DOHH2 (cell line): ENCODE measurements around the gene RASAL2.

Experiments
- H3F3A ChIP-seq: fragments of 200-600 bp; sonication (generic), shearing (Covaris generic); 2 replicates; pipeline ENCODE4 v1.6.0; 2016; ENCODE audit warnings: antibody characterized with exemption, mild to moderate bottlenecking; ENCODE audit not compliant: control insufficient read depth, insufficient read depth
- H3K27ac ChIP-seq: fragments of 200-600 bp; sonication (generic); 2 replicates; pipeline ENCODE4 v1.5.1; 2014; ENCODE audit warnings: low read depth, mild to moderate bottlenecking, low read length, moderate library complexity
- H3K27me3 ChIP-seq: fragments of 200-600 bp; sonication (generic); 2 replicates; pipeline ENCODE4 v1.6.1; 2014; ENCODE audit warnings: mild to moderate bottlenecking, low read length, mixed read lengths; ENCODE audit not compliant: control insufficient read depth
- H3K36me3 ChIP-seq: fragments of 200-600 bp; sonication (generic); 2 replicates; pipeline ENCODE4 v1.6.1; 2014; ENCODE audit warnings: mild to moderate bottlenecking, low read length, moderate library complexity, mixed read lengths; ENCODE audit not compliant: control insufficient read depth
- H3K4me1 ChIP-seq: fragments of 200-600 bp; sonication (generic); 2 replicates; pipeline ENCODE4 v1.6.1; 2014; ENCODE audit warnings: mild to moderate bottlenecking, low read length, mixed read lengths; ENCODE audit not compliant: control insufficient read depth
- H3K4me2 ChIP-seq: fragments of 200-600 bp; sonication (generic); 2 replicates; pipeline ENCODE4 v1.6.0; 2014; ENCODE audit warnings: mild to moderate bottlenecking, low read length, moderate library complexity
- H3K4me3 ChIP-seq: fragments of 200-600 bp; sonication (generic); 2 replicates; pipeline ENCODE4 v1.5.1; 2014; ENCODE audit warnings: mild to moderate bottlenecking, low read length, mixed read lengths
- H3K79me2 ChIP-seq: fragments of 200-600 bp; sonication (generic); 2 replicates; pipeline ENCODE4 v1.6.1; 2014; ENCODE audit warnings: mild to moderate bottlenecking, low read length, mixed read lengths; ENCODE audit not compliant: control insufficient read depth
- H3K9me2 ChIP-seq: fragments of 200-600 bp; sonication (generic); replicated peaks from 2 replicates; pipeline ENCODE4 v1.6.1; 2014; ENCODE audit warnings: mild to moderate bottlenecking, low read length, mixed read lengths; ENCODE audit not compliant: control insufficient read depth
- H3K9me3 ChIP-seq: fragments of 200-600 bp; sonication (generic); 2 replicates; pipeline ENCODE4 v1.6.1; 2014; ENCODE audit warnings: antibody characterized with exemption, low read length, mixed read lengths; ENCODE audit not compliant: control insufficient read depth, insufficient read depth
- H4K20me1 ChIP-seq: fragments of 200-600 bp; sonication (generic); 2 replicates; pipeline ENCODE4 v1.6.0; 2014; ENCODE audit warnings: low read depth, mild to moderate bottlenecking, antibody characterized with exemption, low read length, moderate library complexity; ENCODE audit not compliant: control insufficient read depth, insufficient read depth
- CTCF ChIP-seq: fragments of 200-600 bp; sonication (generic); IDR thresholded peaks from one replicate; pipeline ENCODE4 v1.5.1; 2014; ENCODE audit warnings: antibody characterized with exemption, mild to moderate bottlenecking, low read depth, low read length; ENCODE audit not compliant: poor library complexity, severe bottlenecking
- EZH2phosphoT487 ChIP-seq: fragments of 200-600 bp; sonication (generic); IDR thresholded peaks from 2 replicates; pipeline ENCODE4 v1.6.1; 2017; ENCODE audit warnings: borderline replicate concordance, mild to moderate bottlenecking, antibody characterized with exemption, low read length, moderate library complexity, mixed read lengths

RASAL2 gene

GRCh38 chr1:178520803-178521202 lies 426.9 kb downstream of the RASAL2 start:
- Histone ChIP-seq H3K4me3 (no peak overlapping the region), H3K36me3 (no peaks in the 10 kb centered on the region), H3K4me1 (no peaks in the 10 kb centered on the region), H4K20me1 (no peaks in the 10 kb centered on the region), H3K9me3 (no peaks in the 10 kb centered on the region), H3K9me2 (no peaks in the 10 kb centered on the region), H3F3A (no peaks in the 10 kb centered on the region), H3K4me2 (no peak overlapping the region), H3K27me3 (peaks cover 15% of the 10 kb centered on the region), H3K79me2 (no peaks in the 10 kb centered on the region), H3K27ac (no peak overlapping the region)
- TF ChIP-seq CTCF (no peak), EZH2phosphoT487 (no peak)

- Histone ChIP-seq H3K27ac (no peak overlapping the region), H3K4me3 (no peak overlapping the region), H3F3A (no peaks in the 10 kb centered on the region), H3K27me3 (peaks cover 12% of the 10 kb centered on the region), H3K79me2 (no peaks in the 10 kb centered on the region), H3K36me3 (no peaks in the 10 kb centered on the region), H3K9me2 (no peaks in the 10 kb centered on the region), H3K9me3 (no peaks in the 10 kb centered on the region), H4K20me1 (no peaks in the 10 kb centered on the region), H3K4me1 (no peaks in the 10 kb centered on the region), H3K4me2 (no peak overlapping the region)
- TF ChIP-seq CTCF: no peak
- TF ChIP-seq EZH2phosphoT487: no peak
These were observed 427.3 kb downstream of the RASAL2 start for GRCh38 chr1:178521241-178521640.

GRCh38 chr1:178527117-178527516 lies 433.2 kb downstream of the RASAL2 start:
- Histone ChIP-seq H4K20me1 (no peaks in the 10 kb centered on the region), H3K36me3 (no peaks in the 10 kb centered on the region), H3K9me3 (no peaks in the 10 kb centered on the region), H3K27me3 (no peaks in the 10 kb centered on the region), H3K9me2 (no peaks in the 10 kb centered on the region), H3F3A (no peaks in the 10 kb centered on the region), H3K79me2 (no peaks in the 10 kb centered on the region), H3K4me3 (no peak overlapping the region), H3K4me2 (no peak overlapping the region), H3K4me1 (peaks cover 2% of the 10 kb centered on the region; the same call in 1 of the 2 replicates), H3K27ac (no peak overlapping the region)
- no peak for TF ChIP-seq EZH2phosphoT487
- TF ChIP-seq CTCF: no peak
